Heart left ventricle (tissue), 13 donors: ENCODE results near the gene MINDY3.

Experiments
- POLR2A ChIP-seq, 2 donors: fragments of 450-650 bp; IDR thresholded peaks; one replicate each; pipeline ENCODE4 v1.6.1; 2017; ENCODE audit warnings: antibody characterized with exemption in 2 of 2, mild to moderate bottlenecking in 2 of 2, moderate library complexity in 2 of 2
- TF ChIP-seq, protein P1 (sequence below), 12 donors: fragments of 200-600 bp; sonication (generic) in 4 of 12; IDR thresholded peaks; one replicate each; pipeline versions ENCODE4 v1.5.0 to v1.8.0; 2018 to 2022; ENCODE audit warnings: antibody characterized with exemption in 12 of 12, mild to moderate bottlenecking in 5 of 12
- donor health status: ischemic (EF 13 %, LVEDD 7.1; RV severe dilation, severe dysfunction).
- donor health status: DM: no; HTN: yes; CAD: no.
- donor health status: DM: no; HTN: no; CAD: no.
- donor health status: ischemic (EF 25% LVEDD 6.9; RV normal size, moderate dysfunction).
- donor health status: ischemic (EF 25% LVEDD 5.7; RV mildly dilated, moderate dysfunction).
- donor health status: ischemic (EF 35%, LVEDD 5.7; RV mildly dilated, moderate dysfunction).
- donor health status: nonischemic (EF 11% LVEDD 7.7; RV severe dilation, severe dysfunction).
- donor health status: DM: yes; HTN: yes; CAD: no.
- donor health status: PGD.
- donor health status: ischemic (EF 29% LVEDD 5.4; RV normal size, mild dysfunction).
- donor health status: nonischemic (EF 23%, LVEDD 6.1; RV moderate dilation, normal function).

DNA sequence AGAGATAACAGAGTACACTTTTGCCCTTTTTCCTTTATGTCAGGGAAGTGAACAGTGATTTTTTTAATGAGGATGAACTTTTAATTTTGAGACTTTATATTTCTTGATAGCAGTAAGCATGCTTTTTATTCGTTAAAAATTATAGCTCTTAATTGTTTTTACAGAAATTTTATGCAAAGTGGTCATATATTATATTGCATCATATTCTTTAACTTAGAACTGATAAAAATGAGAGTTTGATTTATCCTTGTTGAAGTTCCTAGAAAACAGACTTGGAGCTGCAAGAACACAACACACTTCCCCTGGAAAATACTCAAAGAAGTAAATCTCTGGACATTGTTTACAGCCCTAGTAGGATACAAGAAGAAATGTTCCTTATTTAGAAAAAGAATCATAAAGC lies 21.2 kb upstream of the MINDY3 start:
- TF ChIP-seq, protein P1, sequence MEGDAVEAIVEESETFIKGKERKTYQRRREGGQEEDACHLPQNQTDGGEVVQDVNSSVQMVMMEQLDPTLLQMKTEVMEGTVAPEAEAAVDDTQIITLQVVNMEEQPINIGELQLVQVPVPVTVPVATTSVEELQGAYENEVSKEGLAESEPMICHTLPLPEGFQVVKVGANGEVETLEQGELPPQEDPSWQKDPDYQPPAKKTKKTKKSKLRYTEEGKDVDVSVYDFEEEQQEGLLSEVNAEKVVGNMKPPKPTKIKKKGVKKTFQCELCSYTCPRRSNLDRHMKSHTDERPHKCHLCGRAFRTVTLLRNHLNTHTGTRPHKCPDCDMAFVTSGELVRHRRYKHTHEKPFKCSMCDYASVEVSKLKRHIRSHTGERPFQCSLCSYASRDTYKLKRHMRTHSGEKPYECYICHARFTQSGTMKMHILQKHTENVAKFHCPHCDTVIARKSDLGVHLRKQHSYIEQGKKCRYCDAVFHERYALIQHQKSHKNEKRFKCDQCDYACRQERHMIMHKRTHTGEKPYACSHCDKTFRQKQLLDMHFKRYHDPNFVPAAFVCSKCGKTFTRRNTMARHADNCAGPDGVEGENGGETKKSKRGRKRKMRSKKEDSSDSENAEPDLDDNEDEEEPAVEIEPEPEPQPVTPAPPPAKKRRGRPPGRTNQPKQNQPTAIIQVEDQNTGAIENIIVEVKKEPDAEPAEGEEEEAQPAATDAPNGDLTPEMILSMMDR (IDR thresholded peaks at IDR 0.05): no peak
- no peak for TF ChIP-seq POLR2A (IDR thresholded peaks at IDR 0.05)
